Cardiac muscle cell (in vitro differentiated cells and primary cell): ENCODE measurements around the gene FMR1. TPM values are rescaled to one million over a fixed set of nuclear protein-coding genes. Genes with fewer than 3 reads are reported as not detected.

Source experiments
- DNase-seq, 2 donors: peaks; one replicate each; pipeline versions ENCODE4 v3.0.0 to v3.0.0-alpha.2; 2010 to 2017; ENCODE audit warnings: low read depth in 1 of 2, low spot score in 1 of 2
- H3K27ac ChIP-seq: fragments of 200-600 bp; sonication (generic); 2 replicates; pipeline ENCODE4 v1.5.1; 2016
- H3K27me3 ChIP-seq: fragments of 200-600 bp; sonication (generic); 2 replicates; pipeline ENCODE4 v1.6.0; 2016; ENCODE audit warnings: control low read depth
- H3K36me3 ChIP-seq: fragments of 200-600 bp; sonication (generic); 2 replicates; pipeline ENCODE4 v1.5.1; 2016; ENCODE audit warnings: control low read depth
- H3K4me1 ChIP-seq: fragments of 200-600 bp; sonication (generic); 2 replicates; pipeline ENCODE4 v1.8.1; 2017; ENCODE audit warnings: low read depth, mild to moderate bottlenecking, mixed run types
- H3K4me3 ChIP-seq: fragments of 200-600 bp; sonication (generic); 2 replicates; pipeline ENCODE4 v1.5.1; 2016; ENCODE audit warnings: mild to moderate bottlenecking
- H3K9me3 ChIP-seq: fragments of 200-600 bp; sonication (generic); 2 replicates; pipeline ENCODE4 v1.5.1; 2017; ENCODE audit warnings: low read depth, mild to moderate bottlenecking, control low read depth
- CTCF ChIP-seq: IDR thresholded peaks from 2 replicates; pipeline ENCODE4 v1.5.1; 2012; ENCODE audit warnings: low read depth, mild to moderate bottlenecking, low read length
- polyA plus RNA-seq: library from polyadenylated mRNA; unstranded; fragments of >200 nt; fragmentation: Nextera tagmentation; extraction: Ambion mirVana; gene quantifications from 2 replicates; pipeline ENCODE4 v1.2.1, GENCODE V29; 2016
- total RNA-seq: library from RNA; depleted of rRNA; stranded (reverse); fragments of >200 nt; gene quantifications from 2 replicates; pipeline ENCODE4 v1.2.3, GENCODE V29; 2016

FMR1 gene
- total RNA-seq = 29.1 and 34.5 TPM in 2 replicates
- polyA plus RNA-seq = 31.1 and 52.4 TPM in 2 replicates

- Histone ChIP-seq H3K36me3 (no peaks in the 10 kb centered on the region), H3K27ac (peak within 1 kb of the TSS; percentile 89), H3K4me3 (peak within 1 kb of the TSS; percentile 68), H3K9me3 (no peaks in the 10 kb centered on the region), H3K27me3 (no peaks in the 10 kb centered on the region), H3K4me1 (no peaks in the 10 kb centered on the region)
- peak; percentile 94 for DNase-seq
- no peak for TF ChIP-seq CTCF
Measured at GRCh38 chrX:147911192-147912022, at the start of gene FMR1. TSS of gene FMR1 (plus strand) at chrX:147911919. CDS start at chrX:147912180, 261 bp downstream.

GRCh38 chrX:147875866-147876596, 35.7 kb upstream of the FMR1 start:
- no peaks in the 10 kb centered on the region for H3K27me3 ChIP-seq
- no peaks in the 10 kb centered on the region for H3K4me1 ChIP-seq
- no peak for TF ChIP-seq CTCF
- H3K27ac ChIP-seq = no peak overlapping the region
- H3K36me3 ChIP-seq = no peaks in the 10 kb centered on the region
- DNase-seq = peak; percentile 1 to 44
- no peaks in the 10 kb centered on the region for H3K9me3 ChIP-seq
- H3K4me3 ChIP-seq = no peak overlapping the region

- TF ChIP-seq CTCF = no peak
- Histone ChIP-seq H3K36me3 (no peaks in the 10 kb centered on the region), H3K4me3 (no peak overlapping the region), H3K27me3 (no peaks in the 10 kb centered on the region), H3K4me1 (no peaks in the 10 kb centered on the region), H3K27ac (no peak overlapping the region), H3K9me3 (no peaks in the 10 kb centered on the region)
- no peak for DNase-seq
Measured at GRCh38 chrX:147876849-147877646, 34.7 kb upstream of the FMR1 start.

- Histone ChIP-seq H3K4me3 (no peak overlapping the region), H3K4me1 (no peaks in the 10 kb centered on the region), H3K36me3 (no peaks in the 10 kb centered on the region), H3K9me3 (no peaks in the 10 kb centered on the region), H3K27me3 (no peaks in the 10 kb centered on the region), H3K27ac (no peak overlapping the region)
- TF ChIP-seq CTCF = no peak
- DNase-seq = no peak
Measured at GRCh38 chrX:147877726-147878125, 34.0 kb upstream of the FMR1 start.

- no peak overlapping the region for H3K4me3 ChIP-seq
- DNase-seq = peak in 1 of 2 donors; percentile 47
- no peaks in the 10 kb centered on the region for H3K4me1 ChIP-seq
- H3K9me3 ChIP-seq = no peaks in the 10 kb centered on the region
- no peaks in the 10 kb centered on the region for H3K36me3 ChIP-seq
- no peak for TF ChIP-seq CTCF
- H3K27ac ChIP-seq = no peak overlapping the region
- H3K27me3 ChIP-seq = no peaks in the 10 kb centered on the region
Measured at GRCh38 chrX:147884958-147885357, 26.8 kb upstream of the FMR1 start.
